Occipital lobe (tissue), 2 donors: Measurements from ENCODE around the gene TUBB2B. TPM values are rescaled to one million over a fixed set of nuclear protein-coding genes. Genes with fewer than 3 reads are reported as not detected.
A peak's percentile ranks its signal among the peaks of the same experiment; 100 is the strongest.
"Not testable (repeated sequence)": the region's sequence is repeated elsewhere in the genome, so short reads cannot be mapped to it uniquely, and the experiment has no call there.

Experiments
- DNase-seq: peaks from one replicate; lab custom pipeline; 2025; lab: John Stamatoyannopoulos, UW
- total RNA-seq: library from RNA; depleted of rRNA; stranded (reverse); fragments of >200 nt; gene quantifications from one replicate; pipeline ENCODE4 v1.2.3, GENCODE V29; 2014

Gene TUBB2B
- total RNA-seq, 1 donor from 2014 or later, result 4,324 TPM

- no peak for DNase-seq
Observed at GRCh38 chr6:3190779-3191178, 36.7 kb downstream of the TUBB2B start.

- DNase-seq, result no peak
Observed at GRCh38 chr6:3190056-3190455, 37.4 kb downstream of the TUBB2B start.

- not testable (repeated sequence) for DNase-seq
Observed at GRCh38 chr6:3189192-3189591, 38.3 kb downstream of the TUBB2B start.

GRCh38 chr6:3188262-3188661, 39.2 kb downstream of the TUBB2B start:
- no peak for DNase-seq

GRCh38 chr6:3186974-3187382, 40.5 kb downstream of the TUBB2B start:
- no peak for DNase-seq

- DNase-seq, result no peak
Observed at GRCh38 chr6:3183066-3183465, 44.4 kb downstream of the TUBB2B start.

GRCh38 chr6:3181105-3181504, 46.3 kb downstream of the TUBB2B start:
- no peak for DNase-seq

- not testable (repeated sequence) for DNase-seq
Observed at GRCh38 chr6:3179945-3180344, 47.5 kb downstream of the TUBB2B start.

GRCh38 chr6:3178666-3179065, 48.8 kb downstream of the TUBB2B start:
- not testable (repeated sequence) for DNase-seq

GRCh38 chr6:3176562-3177355, 50.7 kb downstream of the TUBB2B start:
- DNase-seq, result peak; percentile 62

- DNase-seq, result no peak
Observed at GRCh38 chr6:3175715-3176402, 51.6 kb downstream of the TUBB2B start.

Other genes starting within 250 kb of the TUBB2B start
- 8.0 TPM for gene NQO2, start 227.8 kb downstream of the TUBB2B start, total RNA-seq
- 5.3 TPM for gene RIPK1, start 159.2 kb downstream of the TUBB2B start, total RNA-seq
- 18.9 TPM for gene BPHL, start 108.9 kb downstream of the TUBB2B start, total RNA-seq
- gene TUBB2A, start 70.1 kb downstream of the TUBB2B start, total RNA-seq, result 1,207 TPM
- 28.5 TPM for gene PSMG4, start 31.3 kb upstream of the TUBB2B start, total RNA-seq
- 44.3 TPM for gene SLC22A23, start 229.4 kb upstream of the TUBB2B start, total RNA-seq